Activated CD8-positive, alpha-beta T cell treated with anti-CD3 and anti-CD28 coated beads, Interleukin-2, amount 10 ng/mL, durations not matched to agents 7 days and 5 days (primary cell): ENCODE data around the gene BARX2. TPM values are rescaled to one million over a fixed set of nuclear protein-coding genes. Genes with fewer than 3 reads are reported as not detected.

Experiments
- ATAC-seq: fragments of 150-1000 bp; cut with Tn5 transposase; one replicate; pipeline ENCODE4 v1.10.0; 2021; ENCODE audit warnings: moderate library complexity
- CTCF ChIA-PET: fragments of 350-600 bp; sonication (Branson Sonifier 250); formaldehyde crosslinking; loops from one replicate; lab custom pipeline; 2021; ENCODE audit warnings: antibody characterized with exemption; lab: Charles Lee
- POLR2A ChIA-PET: fragments of 350-600 bp; sonication (Branson Sonifier 250); formaldehyde crosslinking; loops from one replicate; lab custom pipeline; 2021; ENCODE audit warnings: antibody characterized with exemption; lab: Charles Lee
- DNase-seq: peaks from one replicate; pipeline ENCODE4 v3.0.0-alpha.2; 2020
- H3K27ac Mint-ChIP-seq: one replicate; pipeline ENCODE4 v1.8.0; 2021; ENCODE audit warnings: mild to moderate bottlenecking, mixed read lengths
- H3K27me3 Mint-ChIP-seq: one replicate; pipeline ENCODE4 v1.8.0; 2021; ENCODE audit warnings: low read depth, mixed read lengths
- H3K36me3 Mint-ChIP-seq: one replicate; pipeline ENCODE4 v1.8.0; 2021; ENCODE audit warnings: low read depth, mixed read lengths
- H3K4me1 Mint-ChIP-seq: one replicate; pipeline ENCODE4 v1.8.0; 2021; ENCODE audit warnings: low read depth, mixed read lengths
- H3K4me3 Mint-ChIP-seq: one replicate; pipeline ENCODE4 v1.8.0; 2021; ENCODE audit warnings: mild to moderate bottlenecking, mixed read lengths
- H3K9me3 Mint-ChIP-seq: one replicate; pipeline ENCODE4 v1.8.0; 2022; ENCODE audit warnings: mixed read lengths; ENCODE audit not compliant: insufficient read depth
- total RNA-seq, 2 experiments: library from RNA; stranded (reverse); gene quantifications; one replicate each; pipeline ENCODE4 v1.2.3, GENCODE V29; 2021

The BARX2 gene
- total RNA-seq, 2 experiments from 2014 or later, result not detected

- Mint-ChIP-seq H3K9me3 (no peaks in the 10 kb centered on the region), H3K4me3 (no peak overlapping the region), H3K27ac (no peak overlapping the region), H3K27me3 (peaks cover 67% of the 10 kb centered on the region), H3K4me1 (peaks cover 26% of the 10 kb centered on the region), H3K36me3 (no peaks in the 10 kb centered on the region)
- ATAC-seq, result no peak
- no peak for DNase-seq
- ChIA-PET POLR2A (no interaction called here), CTCF (interaction anchor here (1.3 to 2.1 kb wide), 2 partner anchors 10 to 13 kb away, joined by 4 to 12 read pairs; no protein-coding TSS in a partner anchor)
Observed at GRCh38 chr11:129376658-129377341, 1.2 kb downstream of the BARX2 start.

- no peak overlapping the region for H3K27ac Mint-ChIP-seq
- CTCF ChIA-PET, result no interaction called here
Observed at GRCh38 chr11:129377739-129378138, 2.1 kb downstream of the BARX2 start.

GRCh38 chr11:129380413-129380812 is 4.8 kb downstream of the BARX2 start:
- DNase-seq (no peak), ATAC-seq (no peak)
- ChIA-PET POLR2A (no interaction called here), CTCF (no interaction called here)
- H3K27ac Mint-ChIP-seq, result no peak overlapping the region
- H3K27me3 Mint-ChIP-seq, result peaks cover 45% of the 10 kb centered on the region
- no peak overlapping the region for H3K4me3 Mint-ChIP-seq
- no peaks in the 10 kb centered on the region for H3K9me3 Mint-ChIP-seq
- H3K36me3 Mint-ChIP-seq, result no peaks in the 10 kb centered on the region
- H3K4me1 Mint-ChIP-seq, result peaks cover 7% of the 10 kb centered on the region

More at GRCh38 chr11:129377739-129378138, 2.1 kb downstream of the BARX2 start:
- no peak for ATAC-seq
- DNase-seq, result no peak
- POLR2A ChIA-PET, result no interaction called here
- H3K4me3 Mint-ChIP-seq, result no peak overlapping the region
- peaks cover 59% of the 10 kb centered on the region for H3K27me3 Mint-ChIP-seq
- H3K9me3 Mint-ChIP-seq, result no peaks in the 10 kb centered on the region
- no peaks in the 10 kb centered on the region for H3K36me3 Mint-ChIP-seq
- peaks cover 21% of the 10 kb centered on the region for H3K4me1 Mint-ChIP-seq

GRCh38 chr11:129382583-129382982 is 6.9 kb downstream of the BARX2 start:
- DNase-seq (no peak), ATAC-seq (no peak)
- Mint-ChIP-seq H3K9me3 (no peaks in the 10 kb centered on the region), H3K27me3 (peaks cover 31% of the 10 kb centered on the region), H3K27ac (no peak overlapping the region), H3K4me1 (no peaks in the 10 kb centered on the region), H3K4me3 (no peak overlapping the region), H3K36me3 (no peaks in the 10 kb centered on the region)
- CTCF ChIA-PET, result no interaction called here
- POLR2A ChIA-PET, result no interaction called here

- no peaks in the 10 kb centered on the region for H3K4me1 Mint-ChIP-seq
- ATAC-seq, result no peak
- no peak for DNase-seq
- no peak overlapping the region for H3K4me3 Mint-ChIP-seq
- H3K27ac Mint-ChIP-seq, result no peak overlapping the region
- POLR2A ChIA-PET, result no interaction called here
- H3K36me3 Mint-ChIP-seq, result no peaks in the 10 kb centered on the region
- no peaks in the 10 kb centered on the region for H3K9me3 Mint-ChIP-seq
- CTCF ChIA-PET, result no interaction called here
- peaks cover 26% of the 10 kb centered on the region for H3K27me3 Mint-ChIP-seq
Observed at GRCh38 chr11:129383060-129383459, 7.4 kb downstream of the BARX2 start.

GRCh38 chr11:129383502-129383901 is 7.9 kb downstream of the BARX2 start:
- CTCF ChIA-PET, result no interaction called here
- H3K4me1 Mint-ChIP-seq, result no peaks in the 10 kb centered on the region
- ATAC-seq, result no peak
- DNase-seq, result no peak
- no peak overlapping the region for H3K27ac Mint-ChIP-seq
- H3K36me3 Mint-ChIP-seq, result no peaks in the 10 kb centered on the region
- H3K4me3 Mint-ChIP-seq, result no peak overlapping the region
- peaks cover 24% of the 10 kb centered on the region for H3K27me3 Mint-ChIP-seq
- H3K9me3 Mint-ChIP-seq, result no peaks in the 10 kb centered on the region
- POLR2A ChIA-PET, result no interaction called here

GRCh38 chr11:129384415-129384814 is 8.8 kb downstream of the BARX2 start:
- no peaks in the 10 kb centered on the region for H3K36me3 Mint-ChIP-seq
- H3K27ac Mint-ChIP-seq, result no peak overlapping the region
- H3K4me3 Mint-ChIP-seq, result no peak overlapping the region
- no peaks in the 10 kb centered on the region for H3K9me3 Mint-ChIP-seq
- DNase-seq, result no peak
- peaks cover 20% of the 10 kb centered on the region for H3K27me3 Mint-ChIP-seq
- POLR2A ChIA-PET, result no interaction called here
- H3K4me1 Mint-ChIP-seq, result no peaks in the 10 kb centered on the region
- no peak for ATAC-seq
- CTCF ChIA-PET, result no interaction called here

- ATAC-seq (no peak), DNase-seq (no peak)
- Mint-ChIP-seq H3K27ac (no peak overlapping the region), H3K9me3 (no peaks in the 10 kb centered on the region), H3K4me3 (no peak overlapping the region), H3K36me3 (no peaks in the 10 kb centered on the region), H3K4me1 (no peaks in the 10 kb centered on the region), H3K27me3 (peaks cover 12% of the 10 kb centered on the region)
- CTCF ChIA-PET, result no interaction called here
- POLR2A ChIA-PET, result no interaction called here
Observed at GRCh38 chr11:129385801-129386200, 10.2 kb downstream of the BARX2 start.

- ChIA-PET POLR2A (no interaction called here), CTCF (no interaction called here)
- Mint-ChIP-seq H3K27me3 (peaks cover 8% of the 10 kb centered on the region), H3K9me3 (no peaks in the 10 kb centered on the region), H3K4me3 (no peak overlapping the region), H3K36me3 (no peaks in the 10 kb centered on the region), H3K4me1 (no peaks in the 10 kb centered on the region), H3K27ac (no peak overlapping the region)
- DNase-seq, result no peak
- no peak for ATAC-seq
Observed at GRCh38 chr11:129386795-129387397, 11.2 kb downstream of the BARX2 start.

GRCh38 chr11:129387434-129387833 is 11.8 kb downstream of the BARX2 start:
- no peaks in the 10 kb centered on the region for H3K9me3 Mint-ChIP-seq
- ChIA-PET POLR2A (no interaction called here), CTCF (no interaction called here)
- no peak for ATAC-seq
- no peaks in the 10 kb centered on the region for H3K4me1 Mint-ChIP-seq
- no peaks in the 10 kb centered on the region for H3K36me3 Mint-ChIP-seq
- no peak overlapping the region for H3K4me3 Mint-ChIP-seq
- H3K27me3 Mint-ChIP-seq, result peaks cover 8% of the 10 kb centered on the region
- H3K27ac Mint-ChIP-seq, result no peak overlapping the region
- DNase-seq, result no peak

GRCh38 chr11:129388824-129389223 is 13.2 kb downstream of the BARX2 start:
- Mint-ChIP-seq H3K27me3 (peaks cover 4% of the 10 kb centered on the region), H3K36me3 (no peaks in the 10 kb centered on the region), H3K4me1 (no peaks in the 10 kb centered on the region), H3K27ac (no peak overlapping the region), H3K9me3 (no peaks in the 10 kb centered on the region), H3K4me3 (no peak overlapping the region)
- no peak for ATAC-seq
- no peak for DNase-seq
- ChIA-PET POLR2A (no interaction called here), CTCF (interaction anchor here (0.7 kb wide), 1 partner anchor 1709 kb away, joined by 3 read pairs; no protein-coding TSS in a partner anchor)

GRCh38 chr11:129390303-129390821 is 14.7 kb downstream of the BARX2 start:
- CTCF ChIA-PET, result no interaction called here
- Mint-ChIP-seq H3K27me3 (peaks cover 7% of the 10 kb centered on the region), H3K27ac (no peak overlapping the region), H3K9me3 (no peaks in the 10 kb centered on the region), H3K4me3 (no peak overlapping the region), H3K36me3 (no peaks in the 10 kb centered on the region), H3K4me1 (no peaks in the 10 kb centered on the region)
- POLR2A ChIA-PET, result no interaction called here
- DNase-seq (no peak), ATAC-seq (no peak)
